SK-N-SH (cell line): ENCODE results near the gene HJV. TPM values are rescaled to one million over a fixed set of nuclear protein-coding genes. Genes with fewer than 3 reads are reported as not detected.
A peak's percentile ranks its signal among the peaks of the same experiment; 100 is the strongest.

ENCODE experiments used
- CTCF ChIA-PET: fragments of 300-600, 350-600 bp; formaldehyde crosslinking; extraction: SDS; loops from one replicate; lab custom pipeline; 2021; lab: Yijun Ruan, JAX
- POLR2A ChIA-PET: fragments of 350-600 bp; sonication (Branson Sonifier 250); formaldehyde crosslinking; extraction: SDS; loops from one replicate; lab custom pipeline; 2020; ENCODE audit warnings: antibody characterized with exemption, inconsistent platforms; lab: Yijun Ruan, JAX
- DNase-seq: peaks from one replicate; pipeline ENCODE4 v3.0.0; 2012
- H2AFZ ChIP-seq: fragments of 200-600 bp; sonication (generic); 2 replicates; pipeline ENCODE4 v1.8.1; 2016; ENCODE audit warnings: antibody characterized with exemption, mild to moderate bottlenecking, low read depth
- H3F3A ChIP-seq: fragments of 200-600 bp; sonication (generic); replicated peaks from 2 replicates; pipeline ENCODE3; 2016; ENCODE audit warnings: antibody characterized with exemption, mild to moderate bottlenecking; ENCODE audit not compliant: insufficient read depth
- H3K27ac ChIP-seq, 2 experiments: fragments of 200-500 bp in 1 of 2; fragments of 200-600 bp in 1 of 2; sonication (Bioruptor generic) in 1 of 2; sonication (generic), shearing (Covaris generic) in 1 of 2; 2 replicates each; pipeline versions ENCODE4 v1.5.1 to v1.6.1; 2014 to 2016; ENCODE audit warnings: low read depth in 2 of 2, inconsistent platforms in 1 of 2, low read length in 1 of 2, mild to moderate bottlenecking in 1 of 2, mixed read lengths in 1 of 2
- H3K27me3 ChIP-seq: fragments of 200-600 bp; sonication (generic), shearing (Covaris generic); 2 replicates; pipeline ENCODE4 v1.6.1; 2016; ENCODE audit warnings: mixed run types; ENCODE audit not compliant: insufficient read depth
- H3K36me3 ChIP-seq, 2 experiments: fragments of 200-500 bp in 1 of 2; fragments of 200-600 bp in 1 of 2; sonication (Bioruptor generic) in 1 of 2; sonication (generic) in 1 of 2; replicated peaks in 1 of 2; 2 replicates each; pipeline versions ENCODE3 to v1.5.1; 2014 to 2016; ENCODE audit warnings: low read length in 1 of 2, mild to moderate bottlenecking in 1 of 2; ENCODE audit not compliant: insufficient read depth in 2 of 2, control insufficient read depth in 1 of 2
- H3K4me1 ChIP-seq, 2 experiments: fragments of 200-500 bp in 1 of 2; fragments of 200-600 bp in 1 of 2; sonication (Bioruptor generic) in 1 of 2; sonication (generic), shearing (Covaris generic) in 1 of 2; 2 replicates each; pipeline versions ENCODE4 v1.5.1 to v1.6.1; 2014 to 2016; ENCODE audit warnings: low read depth in 1 of 2, low read length in 1 of 2, mixed run types in 1 of 2; ENCODE audit not compliant: insufficient read depth in 2 of 2, control insufficient read depth in 1 of 2
- H3K4me2 ChIP-seq: fragments of 200-600 bp; sonication (generic), shearing (Covaris generic); 2 replicates; pipeline ENCODE4 v1.6.1; 2017; ENCODE audit warnings: mixed run types
- H3K4me3 ChIP-seq, 2 experiments: fragments of 200-500 bp in 1 of 2; fragments of 200-600 bp in 1 of 2; sonication (Bioruptor generic) in 1 of 2; sonication (generic), shearing (Covaris generic) in 1 of 2; 2 replicates each; pipeline versions ENCODE4 v1.5.1 to v1.8.1; 2014 to 2016; ENCODE audit warnings: low read depth in 2 of 2, inconsistent platforms in 1 of 2, low read length in 1 of 2, mild to moderate bottlenecking in 1 of 2, mixed read lengths in 1 of 2, moderate library complexity in 1 of 2
- H3K79me2 ChIP-seq: fragments of 200-600 bp; sonication (generic); 2 replicates; pipeline ENCODE4 v1.8.1; 2017; ENCODE audit warnings: mild to moderate bottlenecking; ENCODE audit not compliant: insufficient read depth
- H3K9ac ChIP-seq: fragments of 200-600 bp; sonication (generic); 2 replicates; pipeline ENCODE4 v1.6.1; 2017; ENCODE audit warnings: mixed run types
- H3K9me2 ChIP-seq: fragments of 200-600 bp; sonication (generic); 2 replicates; pipeline ENCODE4 v1.6.1; 2017; ENCODE audit warnings: mixed run types
- H3K9me3 ChIP-seq: fragments of 200-600 bp; sonication (generic); 2 replicates; pipeline ENCODE4 v1.6.1; 2017; ENCODE audit warnings: mixed run types, mild to moderate bottlenecking, moderate library complexity
- H4K20me1 ChIP-seq: fragments of 200-600 bp; sonication (generic); 2 replicates; pipeline ENCODE4 v1.6.1; 2017; ENCODE audit warnings: mild to moderate bottlenecking, mixed run types; ENCODE audit not compliant: insufficient read depth
- ELF1 ChIP-seq: IDR thresholded peaks from 2 replicates; pipeline ENCODE4 v1.4.0; 2012
- EP300 ChIP-seq, 2 experiments: IDR thresholded peaks; 2 replicates each; pipeline versions ENCODE4 v1.4.0 to v1.6.1; 2012; ENCODE audit warnings: borderline replicate concordance in 1 of 2, low read depth in 1 of 2, low read length in 1 of 2
- EZH2phosphoT487 ChIP-seq: fragments of 200-600 bp; sonication (generic); IDR thresholded peaks from 2 replicates; pipeline ENCODE4 v1.6.1; 2017; ENCODE audit warnings: low read depth, mixed run types, mild to moderate bottlenecking, antibody characterized with exemption, moderate library complexity, borderline replicate concordance
- FOSL2 ChIP-seq: IDR thresholded peaks from 2 replicates; pipeline ENCODE4 v1.4.0; 2012; ENCODE audit warnings: low read depth, mild to moderate bottlenecking, moderate library complexity, borderline replicate concordance
- FOXM1 ChIP-seq: IDR thresholded peaks from 2 replicates; pipeline ENCODE4 v1.4.0; 2012; ENCODE audit warnings: low read depth, mild to moderate bottlenecking
- JUND ChIP-seq: IDR thresholded peaks from 2 replicates; pipeline ENCODE4 v1.4.0; 2012
- MEF2A ChIP-seq: IDR thresholded peaks from 2 replicates; pipeline ENCODE4 v1.4.0; 2012; ENCODE audit warnings: low read depth, borderline replicate concordance
- MXI1 ChIP-seq: IDR thresholded peaks from 2 replicates; pipeline ENCODE4 v1.6.1; 2012; ENCODE audit warnings: mild to moderate bottlenecking, low read depth, low read length, improper control_type of control experiment
- NFIC ChIP-seq: IDR thresholded peaks from 2 replicates; pipeline ENCODE4 v1.4.0; 2012; ENCODE audit warnings: borderline replicate concordance
- NRF1 ChIP-seq: IDR thresholded peaks from 2 replicates; pipeline ENCODE4 v1.6.1; 2012; ENCODE audit warnings: low read depth, mild to moderate bottlenecking, low read length
- POLR2AphosphoS5 ChIP-seq: IDR thresholded peaks from 2 replicates; pipeline ENCODE4 v1.6.1; 2012; ENCODE audit warnings: low read depth, low read length
- TCF12 ChIP-seq: IDR thresholded peaks from 2 replicates; pipeline ENCODE4 v1.4.0; 2012
- TEAD4 ChIP-seq: IDR thresholded peaks from 2 replicates; pipeline ENCODE4 v1.4.0; 2012; ENCODE audit warnings: mild to moderate bottlenecking, borderline replicate concordance; ENCODE audit not compliant: insufficient read depth
- WGBS: methylation state at CpG from one replicate; pipeline ENCODE4 v1.1.6; 2017; ENCODE audit warnings: low lambda C conversion rate; 5-methylcytosine and 5-hydroxymethylcytosine counted together
- polyA plus RNA-seq, 3 experiments: library from polyadenylated mRNA; depleted of rRNA; stranded (reverse); fragments of >200 nt; gene quantifications; 2 replicates each; pipeline ENCODE4 v1.2.3, GENCODE V29; 2012
- TF ChIP-seq, protein P1 (sequence below): fragments of 150-350 bp; IDR thresholded peaks from 2 replicates; pipeline ENCODE4 v1.6.1; 2017; ENCODE audit warnings: antibody characterized with exemption, low read length, low read depth, borderline replicate concordance
- TF ChIP-seq, protein P2 (sequence below): IDR thresholded peaks from 2 replicates; pipeline ENCODE4; 2012
- TF ChIP-seq, protein P3 (sequence below): IDR thresholded peaks from 2 replicates; pipeline ENCODE4 v1.4.0; 2012; ENCODE audit warnings: low read depth, borderline replicate concordance
- TF ChIP-seq, protein P4 (sequence below): fragments of 200-600 bp; sonication (generic); IDR thresholded peaks from 2 replicates; pipeline ENCODE4 v1.6.1; 2017; ENCODE audit warnings: antibody characterized with exemption, mild to moderate bottlenecking, moderate library complexity

Gene HJV
- polyA plus RNA-seq, 1 of the 3 experiments (the other 2 are of a cell fraction) = 0.05 TPM

- TF ChIP-seq ELF1 (no peak), EZH2phosphoT487 (no peak), TCF12 (peak; percentile 57), FOSL2 (peak; percentile 45; the same call in 1 of the 2 replicates), MXI1 (no peak), FOXM1 (no peak), TEAD4 (no peak), NRF1 (no peak), POLR2AphosphoS5 (no peak), NFIC (peak; percentile 37; the same call in 1 of the 2 replicates), EP300 (IDR thresholded peaks at IDR 0.05; ENCODE audit: borderline replicate concordance in 1 of 2, low read depth in 1 of 2, low read length in 1 of 2) (no peak), MEF2A (peak; percentile 70; the same call in 1 of the 2 replicates), JUND (peak; percentile 53)
- TF ChIP-seq, protein P1, sequence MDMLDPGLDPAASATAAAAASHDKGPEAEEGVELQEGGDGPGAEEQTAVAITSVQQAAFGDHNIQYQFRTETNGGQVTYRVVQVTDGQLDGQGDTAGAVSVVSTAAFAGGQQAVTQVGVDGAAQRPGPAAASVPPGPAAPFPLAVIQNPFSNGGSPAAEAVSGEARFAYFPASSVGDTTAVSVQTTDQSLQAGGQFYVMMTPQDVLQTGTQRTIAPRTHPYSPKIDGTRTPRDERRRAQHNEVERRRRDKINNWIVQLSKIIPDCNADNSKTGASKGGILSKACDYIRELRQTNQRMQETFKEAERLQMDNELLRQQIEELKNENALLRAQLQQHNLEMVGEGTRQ = no peak
- TF ChIP-seq, protein P2, sequence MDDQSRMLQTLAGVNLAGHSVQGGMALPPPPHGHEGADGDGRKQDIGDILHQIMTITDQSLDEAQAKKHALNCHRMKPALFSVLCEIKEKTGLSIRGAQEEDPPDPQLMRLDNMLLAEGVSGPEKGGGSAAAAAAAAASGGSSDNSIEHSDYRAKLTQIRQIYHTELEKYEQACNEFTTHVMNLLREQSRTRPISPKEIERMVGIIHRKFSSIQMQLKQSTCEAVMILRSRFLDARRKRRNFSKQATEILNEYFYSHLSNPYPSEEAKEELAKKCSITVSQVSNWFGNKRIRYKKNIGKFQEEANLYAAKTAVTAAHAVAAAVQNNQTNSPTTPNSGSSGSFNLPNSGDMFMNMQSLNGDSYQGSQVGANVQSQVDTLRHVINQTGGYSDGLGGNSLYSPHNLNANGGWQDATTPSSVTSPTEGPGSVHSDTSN = peak; percentile 48; the same call in 1 of the 2 replicates
- TF ChIP-seq, protein P3, sequence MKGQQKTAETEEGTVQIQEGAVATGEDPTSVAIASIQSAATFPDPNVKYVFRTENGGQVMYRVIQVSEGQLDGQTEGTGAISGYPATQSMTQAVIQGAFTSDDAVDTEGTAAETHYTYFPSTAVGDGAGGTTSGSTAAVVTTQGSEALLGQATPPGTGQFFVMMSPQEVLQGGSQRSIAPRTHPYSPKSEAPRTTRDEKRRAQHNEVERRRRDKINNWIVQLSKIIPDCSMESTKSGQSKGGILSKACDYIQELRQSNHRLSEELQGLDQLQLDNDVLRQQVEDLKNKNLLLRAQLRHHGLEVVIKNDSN = no peak
- TF ChIP-seq, protein P4, sequence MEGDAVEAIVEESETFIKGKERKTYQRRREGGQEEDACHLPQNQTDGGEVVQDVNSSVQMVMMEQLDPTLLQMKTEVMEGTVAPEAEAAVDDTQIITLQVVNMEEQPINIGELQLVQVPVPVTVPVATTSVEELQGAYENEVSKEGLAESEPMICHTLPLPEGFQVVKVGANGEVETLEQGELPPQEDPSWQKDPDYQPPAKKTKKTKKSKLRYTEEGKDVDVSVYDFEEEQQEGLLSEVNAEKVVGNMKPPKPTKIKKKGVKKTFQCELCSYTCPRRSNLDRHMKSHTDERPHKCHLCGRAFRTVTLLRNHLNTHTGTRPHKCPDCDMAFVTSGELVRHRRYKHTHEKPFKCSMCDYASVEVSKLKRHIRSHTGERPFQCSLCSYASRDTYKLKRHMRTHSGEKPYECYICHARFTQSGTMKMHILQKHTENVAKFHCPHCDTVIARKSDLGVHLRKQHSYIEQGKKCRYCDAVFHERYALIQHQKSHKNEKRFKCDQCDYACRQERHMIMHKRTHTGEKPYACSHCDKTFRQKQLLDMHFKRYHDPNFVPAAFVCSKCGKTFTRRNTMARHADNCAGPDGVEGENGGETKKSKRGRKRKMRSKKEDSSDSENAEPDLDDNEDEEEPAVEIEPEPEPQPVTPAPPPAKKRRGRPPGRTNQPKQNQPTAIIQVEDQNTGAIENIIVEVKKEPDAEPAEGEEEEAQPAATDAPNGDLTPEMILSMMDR = no peak
- TF ChIP-seq, all 33 proteins: peak for 6
- no peaks in the 10 kb centered on the region for H3K9me2 ChIP-seq
- no peaks in the 10 kb centered on the region for H4K20me1 ChIP-seq
- H3K27ac ChIP-seq = peak overlapping the region; percentile 51 to 69; a peak in 3 of 4 replicates
- CTCF ChIA-PET = interaction anchor here (1.3 to 10.6 kb wide), 3 partner anchors 8 to 94 kb away, joined by 5 to 99 read pairs (median 11); no protein-coding TSS in a partner anchor
- peaks cover 8 to 14% of the 10 kb centered on the region in 2 experiments; a peak in 3 of 4 replicates for H3K4me1 ChIP-seq
- H3K4me3 ChIP-seq = no peak overlapping the region
- DNase-seq = no peak
- peak overlapping the region; percentile 37; the same call in 1 of the 2 replicates for H3K4me2 ChIP-seq
- no peaks in the 10 kb centered on the region for H3K9me3 ChIP-seq
- H3K36me3 ChIP-seq = no peaks in the 10 kb centered on the region
- 63% methylated on average over 15 of the region's 15 CpGs for WGBS
- no peaks in the 10 kb centered on the region for H3K27me3 ChIP-seq
- peaks cover 7% of the 10 kb centered on the region for H3F3A ChIP-seq
- no peak overlapping the region for H3K9ac ChIP-seq
- POLR2A ChIA-PET = interaction anchor here (0.6 kb wide), 1 partner anchor 41 kb away, joined by 3 read pairs; no protein-coding TSS in a partner anchor
- H3K79me2 ChIP-seq = no peaks in the 10 kb centered on the region
- peak overlapping the region; percentile 85 for H2AFZ ChIP-seq
Measured at GRCh38 chr1:145985502-145986439, 35.8 kb downstream of the HJV start.
